ENCODE results near the gene CNTN6. TPM values are rescaled to one million over a fixed set of nuclear protein-coding genes. Genes with fewer than 3 reads are reported as not detected.

The CNTN6 gene
- total and polyA plus RNA-seq, 2 of the 13 experiments (the other 11 are each of a cell fraction or from before 2014, with no cell fraction given): not detected

DNA sequence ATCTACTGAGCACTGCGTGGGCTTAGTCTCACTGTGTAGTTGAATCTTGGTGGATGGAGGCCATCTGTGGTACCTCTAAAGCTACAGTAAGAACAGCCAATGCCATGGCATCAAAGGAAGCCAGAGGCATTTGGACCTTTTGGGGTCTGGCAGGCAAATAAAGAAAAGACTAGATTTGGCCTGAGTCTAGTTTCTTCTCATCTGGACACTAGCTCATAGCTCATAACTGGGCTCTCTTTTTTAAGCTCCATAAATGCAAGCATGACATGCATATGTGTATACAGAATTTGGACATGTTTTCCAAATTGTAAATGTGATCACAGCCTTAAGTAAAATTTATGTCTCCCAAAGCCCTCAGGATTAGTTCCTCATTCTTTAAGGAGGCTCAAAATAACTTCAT is 107.5 kb downstream of the CNTN6 start:
- TF ChIP-seq ASH2L (IDR thresholded peaks at IDR 0.05; ENCODE audit: insufficient read length, low read depth, low read length) (no peak), MEF2D (CRISPR knock-in tag; IDR thresholded peaks at IDR 0.05) (no peak), ZNF441 (CRISPR knock-in tag; IDR thresholded peaks at IDR 0.05; ENCODE audit: borderline replicate concordance) (no peak), CHD4 (IDR thresholded peaks at IDR 0.05; ENCODE audit: borderline replicate concordance, low read length) (no peak), KLF6 (CRISPR knock-in tag; IDR thresholded peaks at IDR 0.05) (no peak), JDP2 (CRISPR knock-in tag; IDR thresholded peaks at IDR 0.05; ENCODE audit: borderline replicate concordance) (no peak), ATF7-NPFF (CRISPR knock-in tag; IDR thresholded peaks at IDR 0.05; ENCODE audit: low read depth) (no peak), POGK (CRISPR knock-in tag; conservative IDR thresholded peaks at IDR 0.05) (no peak), NR1H2 (CRISPR knock-in tag; IDR thresholded peaks at IDR 0.05; ENCODE audit: borderline replicate concordance, low read depth) (no peak), ZNF83 (CRISPR knock-in tag; IDR thresholded peaks at IDR 0.05; ENCODE audit: borderline replicate concordance) (no peak)
- TF ChIP-seq, protein P1, sequence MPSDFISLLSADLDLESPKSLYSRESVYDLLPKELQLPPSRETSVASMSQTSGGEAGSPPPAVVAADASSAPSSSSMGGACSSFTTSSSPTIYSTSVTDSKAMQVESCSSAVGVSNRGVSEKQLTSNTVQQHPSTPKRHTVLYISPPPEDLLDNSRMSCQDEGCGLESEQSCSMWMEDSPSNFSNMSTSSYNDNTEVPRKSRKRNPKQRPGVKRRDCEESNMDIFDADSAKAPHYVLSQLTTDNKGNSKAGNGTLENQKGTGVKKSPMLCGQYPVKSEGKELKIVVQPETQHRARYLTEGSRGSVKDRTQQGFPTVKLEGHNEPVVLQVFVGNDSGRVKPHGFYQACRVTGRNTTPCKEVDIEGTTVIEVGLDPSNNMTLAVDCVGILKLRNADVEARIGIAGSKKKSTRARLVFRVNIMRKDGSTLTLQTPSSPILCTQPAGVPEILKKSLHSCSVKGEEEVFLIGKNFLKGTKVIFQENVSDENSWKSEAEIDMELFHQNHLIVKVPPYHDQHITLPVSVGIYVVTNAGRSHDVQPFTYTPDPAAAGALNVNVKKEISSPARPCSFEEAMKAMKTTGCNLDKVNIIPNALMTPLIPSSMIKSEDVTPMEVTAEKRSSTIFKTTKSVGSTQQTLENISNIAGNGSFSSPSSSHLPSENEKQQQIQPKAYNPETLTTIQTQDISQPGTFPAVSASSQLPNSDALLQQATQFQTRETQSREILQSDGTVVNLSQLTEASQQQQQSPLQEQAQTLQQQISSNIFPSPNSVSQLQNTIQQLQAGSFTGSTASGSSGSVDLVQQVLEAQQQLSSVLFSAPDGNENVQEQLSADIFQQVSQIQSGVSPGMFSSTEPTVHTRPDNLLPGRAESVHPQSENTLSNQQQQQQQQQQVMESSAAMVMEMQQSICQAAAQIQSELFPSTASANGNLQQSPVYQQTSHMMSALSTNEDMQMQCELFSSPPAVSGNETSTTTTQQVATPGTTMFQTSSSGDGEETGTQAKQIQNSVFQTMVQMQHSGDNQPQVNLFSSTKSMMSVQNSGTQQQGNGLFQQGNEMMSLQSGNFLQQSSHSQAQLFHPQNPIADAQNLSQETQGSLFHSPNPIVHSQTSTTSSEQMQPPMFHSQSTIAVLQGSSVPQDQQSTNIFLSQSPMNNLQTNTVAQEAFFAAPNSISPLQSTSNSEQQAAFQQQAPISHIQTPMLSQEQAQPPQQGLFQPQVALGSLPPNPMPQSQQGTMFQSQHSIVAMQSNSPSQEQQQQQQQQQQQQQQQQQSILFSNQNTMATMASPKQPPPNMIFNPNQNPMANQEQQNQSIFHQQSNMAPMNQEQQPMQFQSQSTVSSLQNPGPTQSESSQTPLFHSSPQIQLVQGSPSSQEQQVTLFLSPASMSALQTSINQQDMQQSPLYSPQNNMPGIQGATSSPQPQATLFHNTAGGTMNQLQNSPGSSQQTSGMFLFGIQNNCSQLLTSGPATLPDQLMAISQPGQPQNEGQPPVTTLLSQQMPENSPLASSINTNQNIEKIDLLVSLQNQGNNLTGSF (CRISPR knock-in tag; IDR thresholded peaks at IDR 0.05): no peak
- TF ChIP-seq, protein P2, sequence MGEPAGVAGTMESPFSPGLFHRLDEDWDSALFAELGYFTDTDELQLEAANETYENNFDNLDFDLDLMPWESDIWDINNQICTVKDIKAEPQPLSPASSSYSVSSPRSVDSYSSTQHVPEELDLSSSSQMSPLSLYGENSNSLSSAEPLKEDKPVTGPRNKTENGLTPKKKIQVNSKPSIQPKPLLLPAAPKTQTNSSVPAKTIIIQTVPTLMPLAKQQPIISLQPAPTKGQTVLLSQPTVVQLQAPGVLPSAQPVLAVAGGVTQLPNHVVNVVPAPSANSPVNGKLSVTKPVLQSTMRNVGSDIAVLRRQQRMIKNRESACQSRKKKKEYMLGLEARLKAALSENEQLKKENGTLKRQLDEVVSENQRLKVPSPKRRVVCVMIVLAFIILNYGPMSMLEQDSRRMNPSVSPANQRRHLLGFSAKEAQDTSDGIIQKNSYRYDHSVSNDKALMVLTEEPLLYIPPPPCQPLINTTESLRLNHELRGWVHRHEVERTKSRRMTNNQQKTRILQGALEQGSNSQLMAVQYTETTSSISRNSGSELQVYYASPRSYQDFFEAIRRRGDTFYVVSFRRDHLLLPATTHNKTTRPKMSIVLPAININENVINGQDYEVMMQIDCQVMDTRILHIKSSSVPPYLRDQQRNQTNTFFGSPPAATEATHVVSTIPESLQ (CRISPR knock-in tag; conservative IDR thresholded peaks at IDR 0.05): no peak
- TF ChIP-seq, protein P3, sequence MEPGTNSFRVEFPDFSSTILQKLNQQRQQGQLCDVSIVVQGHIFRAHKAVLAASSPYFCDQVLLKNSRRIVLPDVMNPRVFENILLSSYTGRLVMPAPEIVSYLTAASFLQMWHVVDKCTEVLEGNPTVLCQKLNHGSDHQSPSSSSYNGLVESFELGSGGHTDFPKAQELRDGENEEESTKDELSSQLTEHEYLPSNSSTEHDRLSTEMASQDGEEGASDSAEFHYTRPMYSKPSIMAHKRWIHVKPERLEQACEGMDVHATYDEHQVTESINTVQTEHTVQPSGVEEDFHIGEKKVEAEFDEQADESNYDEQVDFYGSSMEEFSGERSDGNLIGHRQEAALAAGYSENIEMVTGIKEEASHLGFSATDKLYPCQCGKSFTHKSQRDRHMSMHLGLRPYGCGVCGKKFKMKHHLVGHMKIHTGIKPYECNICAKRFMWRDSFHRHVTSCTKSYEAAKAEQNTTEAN (CRISPR knock-in tag; conservative IDR thresholded peaks at IDR 0.05): no peak
- ChIA-PET CTCF (ENCODE audit: low intra/inter-chr PET ratio, low total read pairs) (no interaction called here), POLR2A (no interaction called here)
- ATAC-seq (no peak), FAIRE-seq (no peak), DNase-seq (ENCODE audit: low spot score) (no peak)
- H3K9ac ChIP-seq (ENCODE audit: insufficient read depth, low read depth, low read length): no peak overlapping the region
- 0% methylated on average over 1 of the region's 1 CpG for WGBS (ENCODE audit: low lambda C conversion rate)
- no peak overlapping the region for H3K27ac ChIP-seq (ENCODE audit: extremely low read length, insufficient read depth, low read length)
- no peaks in the 10 kb centered on the region for H3K79me2 ChIP-seq (ENCODE audit: insufficient read depth, low read length)
- in situ Hi-C loops (cut with HindIII; ENCODE audit: extremely low pct_ligation_motif_present, low pct_unique_long_range_greater_than_20kb) (no loop called here), intact Hi-C loops (cut with micrococcal nuclease; ENCODE audit: unreplicated experiment) (no loop called here)
- peaks cover 90% of the 10 kb centered on the region for H3K9me3 ChIP-seq (ENCODE audit: low read length)
- no peaks in the 10 kb centered on the region for H3K27me3 ChIP-seq (ENCODE audit: control insufficient read depth in 1 of 2, insufficient read depth in 2 of 2, low read length in 2 of 2)
- H3K4me1 ChIP-seq (ENCODE audit: insufficient read depth, low read length): no peaks in the 10 kb centered on the region
- H3K36me3 ChIP-seq (replicated peaks in 1 of 2; ENCODE audit: control insufficient read depth in 1 of 2, insufficient read depth in 2 of 2, low read length in 2 of 2): no peaks in the 10 kb centered on the region
- no peak overlapping the region for H3K4me2 ChIP-seq (ENCODE audit: low read depth, low read length)
- no peaks in the 10 kb centered on the region for H4K20me1 ChIP-seq (ENCODE audit: insufficient read depth, low read length)
- BruUV-seq (replicated peaks): no TSS peak
- no peak overlapping the region for H2AFZ ChIP-seq (ENCODE audit: low read length)
- no peak overlapping the region for H3K4me3 ChIP-seq (replicated peaks in 1 of 3; ENCODE audit: insufficient read depth in 1 of 3, low read depth in 2 of 3, low read length in 3 of 3)
